Rectal smooth muscle tissue (tissue), 1 donor: Measurements from ENCODE around the gene ARHGAP22.

Source experiments
- H3K27ac ChIP-seq: one replicate; pipeline ENCODE4 v1.7.0; 2013; ENCODE audit warnings: low read depth, low read length, inconsistent platforms
- H3K27me3 ChIP-seq: one replicate; pipeline ENCODE4 v1.7.0; 2013; ENCODE audit warnings: low read length; ENCODE audit not compliant: control insufficient read depth, insufficient read depth
- H3K36me3 ChIP-seq: one replicate; pipeline ENCODE4 v1.7.0; 2013; ENCODE audit warnings: low read length; ENCODE audit not compliant: control insufficient read depth, insufficient read depth
- H3K4me1 ChIP-seq: one replicate; pipeline ENCODE4 v1.7.0; 2013; ENCODE audit warnings: low read length; ENCODE audit not compliant: control insufficient read depth, insufficient read depth
- H3K4me3 ChIP-seq: one replicate; pipeline ENCODE4 v1.7.0; 2013; ENCODE audit warnings: low read length
- H3K9ac ChIP-seq: one replicate; pipeline ENCODE4 v1.7.0; 2013; ENCODE audit warnings: low read length

Gene ARHGAP22

GRCh38 chr10:48514255-48514654, 90.6 kb downstream of the ARHGAP22 start:
- no peaks in the 10 kb centered on the region for H3K27me3 ChIP-seq
- no peaks in the 10 kb centered on the region for H3K4me1 ChIP-seq
- no peaks in the 10 kb centered on the region for H3K36me3 ChIP-seq
- no peak overlapping the region for H3K27ac ChIP-seq
- no peak overlapping the region for H3K4me3 ChIP-seq
- H3K9ac ChIP-seq, result no peak overlapping the region

- Histone ChIP-seq H3K27ac (no peak overlapping the region), H3K4me3 (no peak overlapping the region), H3K9ac (no peak overlapping the region), H3K27me3 (no peaks in the 10 kb centered on the region), H3K4me1 (no peaks in the 10 kb centered on the region), H3K36me3 (no peaks in the 10 kb centered on the region)
Observed at GRCh38 chr10:48512861-48513260, 92.0 kb downstream of the ARHGAP22 start.

GRCh38 chr10:48511875-48512231, 93.0 kb downstream of the ARHGAP22 start:
- Histone ChIP-seq H3K27ac (no peak overlapping the region), H3K4me3 (no peak overlapping the region), H3K27me3 (no peaks in the 10 kb centered on the region), H3K4me1 (no peaks in the 10 kb centered on the region), H3K36me3 (no peaks in the 10 kb centered on the region), H3K9ac (no peak overlapping the region)

- Histone ChIP-seq H3K27ac (no peak overlapping the region), H3K4me3 (no peak overlapping the region), H3K9ac (no peak overlapping the region), H3K27me3 (no peaks in the 10 kb centered on the region), H3K36me3 (no peaks in the 10 kb centered on the region), H3K4me1 (no peaks in the 10 kb centered on the region)
Observed at GRCh38 chr10:48511066-48511874, 93.6 kb downstream of the ARHGAP22 start.

- Histone ChIP-seq H3K27me3 (no peaks in the 10 kb centered on the region), H3K9ac (no peak overlapping the region), H3K4me3 (no peak overlapping the region), H3K4me1 (no peaks in the 10 kb centered on the region), H3K36me3 (no peaks in the 10 kb centered on the region), H3K27ac (no peak overlapping the region)
Observed at GRCh38 chr10:48509974-48510692, 94.7 kb downstream of the ARHGAP22 start.

GRCh38 chr10:48508791-48509772, 95.8 kb downstream of the ARHGAP22 start:
- Histone ChIP-seq H3K36me3 (no peaks in the 10 kb centered on the region), H3K27me3 (no peaks in the 10 kb centered on the region), H3K9ac (no peak overlapping the region), H3K27ac (no peak overlapping the region), H3K4me3 (no peak overlapping the region), H3K4me1 (no peaks in the 10 kb centered on the region)

- Histone ChIP-seq H3K9ac (no peak overlapping the region), H3K36me3 (no peaks in the 10 kb centered on the region), H3K4me3 (no peak overlapping the region), H3K27me3 (no peaks in the 10 kb centered on the region), H3K4me1 (no peaks in the 10 kb centered on the region), H3K27ac (no peak overlapping the region)
Observed at GRCh38 chr10:48507933-48508790, 96.7 kb downstream of the ARHGAP22 start.

- H3K27ac ChIP-seq, result no peak overlapping the region
- H3K4me3 ChIP-seq, result no peak overlapping the region
- H3K36me3 ChIP-seq, result no peaks in the 10 kb centered on the region
- H3K27me3 ChIP-seq, result no peaks in the 10 kb centered on the region
- no peaks in the 10 kb centered on the region for H3K4me1 ChIP-seq
- no peak overlapping the region for H3K9ac ChIP-seq
Observed at GRCh38 chr10:48507494-48507893, 97.4 kb downstream of the ARHGAP22 start.

GRCh38 chr10:48506147-48506917, 98.5 kb downstream of the ARHGAP22 start:
- Histone ChIP-seq H3K27me3 (no peaks in the 10 kb centered on the region), H3K4me1 (no peaks in the 10 kb centered on the region), H3K27ac (no peak overlapping the region), H3K36me3 (no peaks in the 10 kb centered on the region), H3K9ac (no peak overlapping the region), H3K4me3 (no peak overlapping the region)

GRCh38 chr10:48505394-48506112, 99.3 kb downstream of the ARHGAP22 start:
- Histone ChIP-seq H3K4me1 (no peaks in the 10 kb centered on the region), H3K27ac (no peak overlapping the region), H3K27me3 (no peaks in the 10 kb centered on the region), H3K36me3 (no peaks in the 10 kb centered on the region), H3K4me3 (no peak overlapping the region), H3K9ac (no peak overlapping the region)
